GM04504 (cell line): Measurements from ENCODE around the gene DPF3.
A peak's percentile ranks its signal among the peaks of the same experiment; 100 is the strongest.

Experiments
- DNase-seq: peaks from one replicate; pipeline ENCODE4 v3.0.0-alpha.2; 2012; ENCODE audit warnings: low read depth

DPF3 gene

GRCh38 chr14:72679536-72680151, 214.3 kb downstream of the DPF3 start:
- no peak for DNase-seq

- no peak for DNase-seq
Observed at GRCh38 chr14:72679141-72679535, 214.8 kb downstream of the DPF3 start.

- no peak for DNase-seq
Observed at GRCh38 chr14:72678356-72678755, 215.5 kb downstream of the DPF3 start.

GRCh38 chr14:72677664-72678063, 216.2 kb downstream of the DPF3 start:
- no peak for DNase-seq

- no peak for DNase-seq
Observed at GRCh38 chr14:72675126-72675525, 218.8 kb downstream of the DPF3 start.

- no peak for DNase-seq
Observed at GRCh38 chr14:72673179-72673578, 220.7 kb downstream of the DPF3 start.

- DNase-seq: no peak
Observed at GRCh38 chr14:72666610-72667009, 227.3 kb downstream of the DPF3 start.

GRCh38 chr14:72665259-72665658, 228.6 kb downstream of the DPF3 start:
- peak; percentile 91 for DNase-seq

- DNase-seq: no peak
Observed at GRCh38 chr14:72664651-72665050, 229.2 kb downstream of the DPF3 start.

GRCh38 chr14:72663956-72664650, 229.8 kb downstream of the DPF3 start:
- no peak for DNase-seq

GRCh38 chr14:72663076-72663487, 230.8 kb downstream of the DPF3 start:
- no peak for DNase-seq

GRCh38 chr14:72662214-72662613, 231.7 kb downstream of the DPF3 start:
- no peak for DNase-seq

GRCh38 chr14:72657214-72657921, 236.5 kb downstream of the DPF3 start:
- no peak for DNase-seq

- no peak for DNase-seq
Observed at GRCh38 chr14:72653026-72653425, 240.9 kb downstream of the DPF3 start.

GRCh38 chr14:72652179-72652578, 241.7 kb downstream of the DPF3 start:
- DNase-seq: no peak

GRCh38 chr14:72651714-72652113, 242.2 kb downstream of the DPF3 start:
- DNase-seq: no peak

GRCh38 chr14:72651081-72651480, 242.8 kb downstream of the DPF3 start:
- DNase-seq: no peak

GRCh38 chr14:72649603-72650227, 244.2 kb downstream of the DPF3 start:
- no peak for DNase-seq

- DNase-seq: no peak
Observed at GRCh38 chr14:72647782-72648181, 246.1 kb downstream of the DPF3 start.

GRCh38 chr14:72646861-72647528, 246.9 kb downstream of the DPF3 start:
- DNase-seq: no peak

GRCh38 chr14:72645706-72646105, 248.2 kb downstream of the DPF3 start:
- DNase-seq: no peak

- no peak for DNase-seq
Observed at GRCh38 chr14:72644758-72645489, 249.0 kb downstream of the DPF3 start.
